ENCODE data around the gene CFAP46.

CFAP46 gene
- 0 to 0.07 reads per million in 2 donors for total RNA-seq

- DNase-seq = no peak
Measured at GRCh38 chr10:132942101-132943057, at the start of gene CFAP46. CFAP46 (minus strand) TSS chr10:132942570; CDS start chr10:132942484, 86 bp downstream.

- DNase-seq = no peak
Measured at GRCh38 chr10:132991706-132992432, 49.5 kb upstream of the CFAP46 start.

GRCh38 chr10:132990684-132991545, 48.5 kb upstream of the CFAP46 start:
- no peak for DNase-seq

- no peak for DNase-seq
Measured at GRCh38 chr10:132989476-132990415, 47.4 kb upstream of the CFAP46 start.

- DNase-seq = no peak
Measured at GRCh38 chr10:132988988-132989387, 46.6 kb upstream of the CFAP46 start.

GRCh38 chr10:132987671-132988571, 45.6 kb upstream of the CFAP46 start:
- no peak for DNase-seq

- no peak for DNase-seq
Measured at GRCh38 chr10:132986978-132987377, 44.6 kb upstream of the CFAP46 start.

- no peak for DNase-seq
Measured at GRCh38 chr10:132986576-132986975, 44.2 kb upstream of the CFAP46 start.

GRCh38 chr10:132986076-132986475, 43.7 kb upstream of the CFAP46 start:
- no peak for DNase-seq

GRCh38 chr10:132985546-132985900, 43.2 kb upstream of the CFAP46 start:
- no peak for DNase-seq

- no peak for DNase-seq
Measured at GRCh38 chr10:132984801-132985545, 42.6 kb upstream of the CFAP46 start.

GRCh38 chr10:132984008-132984295, 41.6 kb upstream of the CFAP46 start:
- no peak for DNase-seq

GRCh38 chr10:132983252-132984007, 41.1 kb upstream of the CFAP46 start:
- DNase-seq = no peak

- DNase-seq = no peak
Measured at GRCh38 chr10:132982301-132982989, 40.1 kb upstream of the CFAP46 start.

GRCh38 chr10:132981746-132982145, 39.4 kb upstream of the CFAP46 start:
- no peak for DNase-seq

- DNase-seq = no peak
Measured at GRCh38 chr10:132981173-132981555, 38.8 kb upstream of the CFAP46 start.

GRCh38 chr10:132980426-132981172, 38.2 kb upstream of the CFAP46 start:
- DNase-seq = no peak

All from T-helper 9 cell (primary cell).